ENCODE results near the gene KIAA1210. TPM values are rescaled to one million over a fixed set of nuclear protein-coding genes. Genes with fewer than 3 reads are reported as not detected.

Gene KIAA1210
- total and polyA plus RNA-seq, 11 donors: 0.02 to 0.14 (median 0.06) TPM; not detected in 6

GRCh38 chrX:119042996-119043395, 84.6 kb downstream of the KIAA1210 start:
- ATAC-seq: no peak
- TF ChIP-seq CTCF (IDR thresholded peaks at IDR 0.05) (no peak), POLR2A (IDR thresholded peaks at IDR 0.05) (no peak)
- Histone ChIP-seq H3K27ac (no peak overlapping the region), H3K4me3 (no peak overlapping the region), H3K36me3 (no peaks in the 10 kb centered on the region), H3K9me3 (no peaks in the 10 kb centered on the region), H3K4me1 (peaks cover 0 to 23% (median 8%) of the 10 kb centered on the region in 12 donors), H3K27me3 (peaks cover 0 to 10% (median 0%) of the 10 kb centered on the region in 9 donors)
- intact Hi-C loops (cut with DNase I): no loop called here
- DNase-seq: no peak
- WGBS, 4 donors: 69 to 100% (median 89%) methylated on average over 1 of the region's 1 CpG

GRCh38 chrX:119042040-119042439, 85.6 kb downstream of the KIAA1210 start:
- ATAC-seq (no peak), DNase-seq (no peak)
- WGBS, 4 donors: 78 to 99% (median 89%) methylated on average over 3 of the region's 3 CpGs
- TF ChIP-seq POLR2A (IDR thresholded peaks at IDR 0.05) (no peak), CTCF (IDR thresholded peaks at IDR 0.05) (no peak)
- H3K27me3 ChIP-seq: peaks cover 0 to 10% (median 0%) of the 10 kb centered on the region in 9 donors
- no peaks in the 10 kb centered on the region for H3K9me3 ChIP-seq
- no peaks in the 10 kb centered on the region for H3K36me3 ChIP-seq
- intact Hi-C loops (cut with DNase I): no loop called here
- H3K4me1 ChIP-seq: peaks cover 0 to 23% (median 8%) of the 10 kb centered on the region in 12 donors
- H3K27ac ChIP-seq: peak overlapping the region in 5 of 12 donors; percentile 0 to 76 (median 50)
- no peak overlapping the region for H3K4me3 ChIP-seq

GRCh38 chrX:119041175-119041574, 86.4 kb downstream of the KIAA1210 start:
- no peak overlapping the region for H3K4me3 ChIP-seq
- no peak for TF ChIP-seq POLR2A (IDR thresholded peaks at IDR 0.05)
- no peak for TF ChIP-seq CTCF (IDR thresholded peaks at IDR 0.05)
- H3K36me3 ChIP-seq: no peaks in the 10 kb centered on the region
- 17 to 31% (median 22%) methylated on average over 4 of the region's 4 CpGs for WGBS, 4 donors
- H3K27me3 ChIP-seq: peaks cover 0 to 3% (median 0%) of the 10 kb centered on the region in 9 donors
- no peaks in the 10 kb centered on the region for H3K9me3 ChIP-seq
- peak in 4 of 5 donors; percentile 57 to 82 (median 69) for DNase-seq
- intact Hi-C loops (cut with DNase I): no loop called here
- H3K27ac ChIP-seq: peak overlapping the region in 10 of 12 donors; percentile 31 to 76 (median 58)
- peak; percentile 94 to 99 (median 98) for ATAC-seq
- H3K4me1 ChIP-seq: peaks cover 0 to 23% (median 8%) of the 10 kb centered on the region in 12 donors

- WGBS, 4 donors: 52 to 60% (median 55%) methylated on average over 6 of the region's 6 CpGs
- Histone ChIP-seq H3K4me1 (peaks cover 0 to 23% (median 8%) of the 10 kb centered on the region in 12 donors), H3K4me3 (no peak overlapping the region), H3K27me3 (peaks cover 0 to 3% (median 0%) of the 10 kb centered on the region in 9 donors), H3K36me3 (no peaks in the 10 kb centered on the region), H3K27ac (peak overlapping the region in 10 of 12 donors; percentile 8 to 76 (median 58)), H3K9me3 (no peaks in the 10 kb centered on the region)
- ATAC-seq (no peak), DNase-seq (no peak)
- TF ChIP-seq CTCF (IDR thresholded peaks at IDR 0.05) (no peak), POLR2A (IDR thresholded peaks at IDR 0.05) (no peak)
- intact Hi-C loops (cut with DNase I): no loop called here
These were observed 87.2 kb downstream of the KIAA1210 start for GRCh38 chrX:119040432-119040831.

All from heart left ventricle (tissue), 16 donors.